HUES48 (cell line): ENCODE measurements around the gene PXDN.
A peak's percentile ranks its signal among the peaks of the same experiment; 100 is the strongest.
"Not testable (repeated sequence)": the region's sequence is repeated elsewhere in the genome, so short reads cannot be mapped to it uniquely, and the experiment has no call there.

Source experiments
- H3K27ac ChIP-seq: one replicate; pipeline ENCODE4 v1.7.0; 2013; ENCODE audit warnings: low read depth, low read length, inconsistent platforms
- H3K27me3 ChIP-seq: 2 replicates; pipeline ENCODE4 v1.6.1; 2013; ENCODE audit warnings: mild to moderate bottlenecking, low read length; ENCODE audit not compliant: control insufficient read depth, insufficient read depth
- H3K36me3 ChIP-seq: 2 replicates; pipeline ENCODE4 v1.6.1; 2013; ENCODE audit warnings: low read length; ENCODE audit not compliant: control insufficient read depth, insufficient read depth
- H3K4me1 ChIP-seq: 2 replicates; pipeline ENCODE4 v1.6.1; 2013; ENCODE audit warnings: mild to moderate bottlenecking, low read length; ENCODE audit not compliant: control insufficient read depth, insufficient read depth
- H3K4me3 ChIP-seq: 2 replicates; pipeline ENCODE4 v1.5.1; 2013; ENCODE audit warnings: mild to moderate bottlenecking, low read depth, low read length
- H3K9ac ChIP-seq: 2 replicates; pipeline ENCODE4 v1.6.1; 2013; ENCODE audit warnings: mild to moderate bottlenecking, low read depth, low read length, moderate library complexity
- H3K9me3 ChIP-seq: 2 replicates; pipeline ENCODE4 v1.6.1; 2013; ENCODE audit warnings: low read length; ENCODE audit not compliant: control insufficient read depth, insufficient read depth

The PXDN gene

GRCh38 chr2:1685078-1685956, 59.0 kb downstream of the PXDN start:
- Histone ChIP-seq H3K36me3 (peaks cover 68% of the 10 kb centered on the region), H3K27ac (peak overlapping the region; percentile 54), H3K4me1 (peaks cover 6% of the 10 kb centered on the region)

GRCh38 chr2:1683297-1683696, 61.0 kb downstream of the PXDN start:
- no peaks in the 10 kb centered on the region for H3K9me3 ChIP-seq
- H3K27me3 ChIP-seq = no peaks in the 10 kb centered on the region
- H3K36me3 ChIP-seq = peaks cover 70% of the 10 kb centered on the region
- H3K27ac ChIP-seq = no peak overlapping the region
- H3K9ac ChIP-seq = no peak overlapping the region
- peaks cover 6% of the 10 kb centered on the region for H3K4me1 ChIP-seq
- no peak overlapping the region for H3K4me3 ChIP-seq

More at GRCh38 chr2:1685078-1685956, 59.0 kb downstream of the PXDN start:
- H3K9ac ChIP-seq = no peak overlapping the region
- no peaks in the 10 kb centered on the region for H3K9me3 ChIP-seq
- H3K27me3 ChIP-seq = no peaks in the 10 kb centered on the region
- no peak overlapping the region for H3K4me3 ChIP-seq

- H3K36me3 ChIP-seq = peaks cover 70% of the 10 kb centered on the region
Observed at GRCh38 chr2:1682181-1682440, 62.2 kb downstream of the PXDN start.

DNA sequence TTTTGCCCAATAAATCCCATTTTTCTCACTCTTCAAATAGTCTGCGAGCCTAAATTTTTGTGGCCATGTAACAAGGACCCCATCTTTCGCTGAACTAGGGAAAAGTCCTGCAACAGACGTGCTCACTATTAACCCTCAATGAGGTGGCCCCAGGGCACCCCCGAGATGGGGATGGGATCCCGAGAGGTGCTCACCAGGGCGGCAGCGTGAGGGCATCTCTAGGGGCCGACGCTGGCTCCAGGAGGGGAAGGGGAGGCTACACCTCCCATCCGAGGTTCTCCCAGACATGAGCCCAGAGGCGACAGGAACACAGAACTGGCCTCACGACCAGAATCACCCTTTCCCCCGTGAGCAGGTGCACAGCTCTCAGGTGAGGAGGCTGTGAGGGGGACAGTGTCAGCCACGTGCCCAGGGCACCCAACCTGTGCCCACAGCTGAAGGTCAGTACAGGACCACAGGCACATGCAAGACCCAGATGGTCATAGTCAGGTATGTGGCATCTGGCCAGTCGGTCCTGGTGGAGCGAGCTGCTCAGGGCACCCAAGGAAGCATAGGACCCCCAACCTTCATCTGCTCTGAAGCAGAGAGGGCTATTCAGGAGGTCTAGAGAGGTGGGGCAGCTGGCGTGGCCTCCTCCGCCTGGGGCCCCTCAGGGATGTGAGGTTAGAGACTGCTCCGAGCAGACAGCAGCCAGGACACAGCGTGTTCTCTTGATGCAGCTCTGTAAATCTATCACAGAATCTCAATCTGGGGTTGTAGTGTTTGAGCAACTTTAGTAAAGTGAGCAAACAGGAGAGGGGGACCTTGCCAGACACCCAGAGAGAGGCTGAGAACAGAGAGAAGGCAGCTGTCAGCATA, 62.8 kb downstream of the PXDN start:
- Histone ChIP-seq H3K27ac (no peak overlapping the region), H3K9me3 (no peaks in the 10 kb centered on the region), H3K4me1 (peaks cover 6% of the 10 kb centered on the region), H3K36me3 (peaks cover 72% of the 10 kb centered on the region), H3K27me3 (no peaks in the 10 kb centered on the region), H3K4me3 (no peak overlapping the region), H3K9ac (no peak overlapping the region)

More at GRCh38 chr2:1682181-1682440, 62.2 kb downstream of the PXDN start:
- no peaks in the 10 kb centered on the region for H3K9me3 ChIP-seq
- peaks cover 6% of the 10 kb centered on the region for H3K4me1 ChIP-seq
- H3K9ac ChIP-seq = no peak overlapping the region
- H3K27me3 ChIP-seq = no peaks in the 10 kb centered on the region
- no peak overlapping the region for H3K27ac ChIP-seq
- no peak overlapping the region for H3K4me3 ChIP-seq

DNA sequence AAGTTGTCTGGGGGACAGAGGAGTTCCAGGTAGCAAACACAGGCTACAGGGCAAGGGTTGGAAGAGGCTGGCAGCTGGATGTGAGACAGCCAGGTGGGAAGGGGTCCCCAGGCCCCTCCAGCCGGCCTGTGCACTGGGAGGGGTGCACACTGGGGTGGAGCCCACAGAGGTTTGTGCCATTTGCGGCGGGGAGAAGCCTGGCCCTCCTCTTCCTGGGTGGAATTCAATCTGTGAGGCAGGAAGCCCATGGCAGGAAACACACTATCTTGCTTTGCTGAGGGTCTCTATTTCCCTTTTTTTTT, 63.3 kb downstream of the PXDN start:
- Histone ChIP-seq H3K9me3 (no peaks in the 10 kb centered on the region), H3K9ac (no peak overlapping the region), H3K4me3 (no peak overlapping the region), H3K27ac (no peak overlapping the region), H3K4me1 (peaks cover under 1% of the 10 kb centered on the region), H3K36me3 (peaks cover 72% of the 10 kb centered on the region), H3K27me3 (no peaks in the 10 kb centered on the region)

DNA sequence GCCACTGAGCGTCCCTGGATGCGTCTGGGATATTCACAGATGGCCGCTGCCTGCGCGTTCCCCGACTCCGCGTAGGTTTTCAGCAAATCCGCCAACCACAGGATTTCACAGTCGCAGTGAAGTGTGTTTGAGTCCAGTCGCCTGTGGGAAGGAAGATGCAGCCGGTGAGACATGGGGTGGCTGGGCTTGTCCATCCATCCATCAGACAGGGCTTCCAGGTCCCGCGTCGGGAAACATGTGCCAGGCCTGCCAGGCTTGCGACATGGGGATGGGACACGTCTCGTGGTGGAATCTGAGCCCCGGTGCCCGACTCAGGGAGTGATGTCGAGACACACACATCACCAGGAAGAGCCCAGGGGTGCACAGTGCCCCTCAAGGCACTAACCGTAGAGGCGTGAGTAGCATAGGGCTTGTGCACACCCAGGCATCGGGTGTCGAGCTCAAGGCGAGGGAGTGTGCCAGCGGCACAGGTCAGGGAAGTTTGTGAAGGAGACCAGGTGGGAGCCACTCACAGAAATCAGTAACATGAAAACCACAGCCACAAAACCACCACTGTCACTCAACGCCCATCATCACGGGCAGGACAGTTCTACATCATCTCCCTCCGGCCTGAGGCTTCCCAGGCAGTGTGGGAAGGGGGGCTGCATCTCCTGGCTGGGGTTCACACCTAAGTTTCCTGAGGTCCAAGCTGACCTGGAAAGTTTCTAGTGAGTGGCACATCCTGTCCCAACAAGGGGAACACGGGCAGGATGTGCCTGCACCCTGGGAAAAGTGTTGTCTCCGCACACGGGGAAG, 63.9 kb downstream of the PXDN start:
- no peaks in the 10 kb centered on the region for H3K9me3 ChIP-seq
- H3K36me3 ChIP-seq = peaks cover 74% of the 10 kb centered on the region

GRCh38 chr2:1679488-1680039, 64.8 kb downstream of the PXDN start:
- not testable (repeated sequence) for H3K9ac ChIP-seq, H3K27ac ChIP-seq, H3K9me3 ChIP-seq, H3K4me1 ChIP-seq, H3K4me3 ChIP-seq, H3K27me3 ChIP-seq
- peaks cover 83% of the 10 kb centered on the region for H3K36me3 ChIP-seq

More for the DNA sequence above, 63.9 kb downstream of the PXDN start:
- H3K4me1 ChIP-seq = no peaks in the 10 kb centered on the region
- H3K4me3 ChIP-seq = no peak overlapping the region
- no peak overlapping the region for H3K9ac ChIP-seq
- H3K27me3 ChIP-seq = no peaks in the 10 kb centered on the region
- no peak overlapping the region for H3K27ac ChIP-seq

GRCh38 chr2:1679065-1679464, 65.2 kb downstream of the PXDN start:
- H3K36me3 ChIP-seq = peaks cover 88% of the 10 kb centered on the region
- not testable (repeated sequence) for H3K4me3 ChIP-seq, H3K4me1 ChIP-seq, H3K9ac ChIP-seq, H3K9me3 ChIP-seq, H3K27me3 ChIP-seq, H3K27ac ChIP-seq

DNA sequence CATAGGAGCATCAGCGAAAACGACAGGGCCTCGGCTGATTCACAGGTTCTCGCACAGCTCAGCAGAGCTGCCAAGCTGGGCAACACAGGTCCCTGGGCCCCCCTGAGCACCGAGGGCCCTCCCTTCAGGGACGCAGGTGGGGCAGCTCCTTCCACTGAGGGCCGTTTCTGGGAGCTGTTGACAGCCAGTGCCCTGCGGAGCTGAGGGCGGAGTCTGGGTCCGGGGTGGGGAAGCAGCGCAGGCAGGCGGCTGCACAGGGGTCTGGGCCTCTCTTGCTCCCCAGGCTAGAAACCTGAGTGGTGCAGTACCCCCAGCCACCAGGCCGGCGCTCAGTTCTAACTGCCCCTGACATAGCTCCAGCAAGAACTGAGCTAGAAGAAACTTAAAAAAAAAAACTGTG, 65.7 kb downstream of the PXDN start:
- peaks cover 89% of the 10 kb centered on the region for H3K36me3 ChIP-seq
- H3K9ac ChIP-seq = no peak overlapping the region
- H3K4me1 ChIP-seq = no peaks in the 10 kb centered on the region
- H3K27ac ChIP-seq = no peak overlapping the region
- no peak overlapping the region for H3K4me3 ChIP-seq
- no peaks in the 10 kb centered on the region for H3K9me3 ChIP-seq
- H3K27me3 ChIP-seq = no peaks in the 10 kb centered on the region

DNA sequence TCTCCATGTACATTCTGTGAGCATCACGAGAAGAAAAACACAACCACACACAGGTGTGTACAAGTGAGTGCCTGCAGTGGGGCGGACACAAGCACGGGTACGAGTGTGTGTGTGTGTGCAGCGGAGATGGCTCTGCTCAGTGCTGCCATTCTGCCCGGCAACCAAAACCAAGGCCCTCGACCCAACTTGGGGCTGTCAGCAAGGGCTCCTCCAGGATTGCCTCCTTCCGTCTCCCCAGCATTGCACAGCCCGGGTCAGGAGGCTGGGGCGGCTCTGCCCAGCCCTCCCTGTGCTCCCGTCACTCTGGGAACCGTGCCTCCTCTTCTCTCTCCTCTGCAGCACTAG, 66.5 kb downstream of the PXDN start:
- no peak overlapping the region for H3K9ac ChIP-seq
- H3K27me3 ChIP-seq = no peaks in the 10 kb centered on the region
- H3K9me3 ChIP-seq = no peaks in the 10 kb centered on the region
- H3K4me1 ChIP-seq = no peaks in the 10 kb centered on the region
- H3K36me3 ChIP-seq = peaks cover 93% of the 10 kb centered on the region
- H3K27ac ChIP-seq = no peak overlapping the region
- no peak overlapping the region for H3K4me3 ChIP-seq
